Progenitor cell of endocrine pancreas (in vitro differentiated cells): ENCODE results near the gene TARP.
"Not testable (repeated sequence)": the region's sequence is repeated elsewhere in the genome, so short reads cannot be mapped to it uniquely, and the experiment has no call there.

Source experiments
- DNase-seq: peaks from one replicate; pipeline ENCODE4 v3.0.0; 2021; ENCODE audit warnings: low spot score; ENCODE audit not compliant: unreplicated experiment
- H3K27ac Mint-ChIP-seq: 2 replicates; pipeline ENCODE4 v1.8.0; 2021; ENCODE audit warnings: mild to moderate bottlenecking, moderate library complexity, mixed read lengths
- H3K27me3 Mint-ChIP-seq: 2 replicates; pipeline ENCODE4 v1.8.0; 2021; ENCODE audit warnings: mixed read lengths
- H3K36me3 Mint-ChIP-seq: 2 replicates; pipeline ENCODE4 v1.8.0; 2022; ENCODE audit warnings: mixed read lengths; ENCODE audit not compliant: insufficient read depth
- H3K4me1 Mint-ChIP-seq: 2 replicates; pipeline ENCODE4 v1.8.0; 2021; ENCODE audit warnings: low read depth, mixed read lengths
- H3K4me3 Mint-ChIP-seq: 2 replicates; pipeline ENCODE4 v1.8.0; 2021; ENCODE audit warnings: low read depth, mild to moderate bottlenecking, moderate library complexity, mixed read lengths
- H3K9me3 Mint-ChIP-seq: 2 replicates; pipeline ENCODE4 v1.8.0; 2021; ENCODE audit warnings: low read depth, mixed read lengths
- CTCF ChIP-seq: fragments of 200-600 bp; sonication (generic); IDR thresholded peaks from one replicate; pipeline ENCODE4 v1.5.0; 2021; ENCODE audit warnings: antibody characterized with exemption, mild to moderate bottlenecking; ENCODE audit not compliant: unreplicated experiment

The TARP gene

GRCh38 chr7:38276096-38276877, 2.9 kb upstream of the TARP start:
- H3K4me1 Mint-ChIP-seq, result peaks cover 3% of the 10 kb centered on the region
- H3K4me3 Mint-ChIP-seq, result no peak overlapping the region
- H3K27me3 Mint-ChIP-seq, result no peaks in the 10 kb centered on the region
- TF ChIP-seq CTCF, result no peak
- DNase-seq, result no peak
- H3K36me3 Mint-ChIP-seq, result no peaks in the 10 kb centered on the region
- no peaks in the 10 kb centered on the region for H3K9me3 Mint-ChIP-seq
- H3K27ac Mint-ChIP-seq, result no peak overlapping the region

GRCh38 chr7:38274927-38275620, 1.6 kb upstream of the TARP start:
- Mint-ChIP-seq H3K27ac (no peak overlapping the region), H3K9me3 (no peaks in the 10 kb centered on the region), H3K4me3 (no peak overlapping the region), H3K4me1 (peaks cover 3% of the 10 kb centered on the region), H3K27me3 (no peaks in the 10 kb centered on the region), H3K36me3 (no peaks in the 10 kb centered on the region)
- DNase-seq, result no peak
- no peak for TF ChIP-seq CTCF

- H3K36me3 Mint-ChIP-seq, result no peaks in the 10 kb centered on the region
- no peak for TF ChIP-seq CTCF
- no peaks in the 10 kb centered on the region for H3K27me3 Mint-ChIP-seq
- no peak for DNase-seq
- no peak overlapping the region for H3K27ac Mint-ChIP-seq
- H3K4me3 Mint-ChIP-seq, result no peak overlapping the region
- peaks cover 2% of the 10 kb centered on the region for H3K4me1 Mint-ChIP-seq
- H3K9me3 Mint-ChIP-seq, result no peaks in the 10 kb centered on the region
Observed at GRCh38 chr7:38274486-38274885, 1.1 kb upstream of the TARP start.

- H3K27ac Mint-ChIP-seq, H3K27me3 Mint-ChIP-seq, H3K4me1 Mint-ChIP-seq, DNase-seq, H3K9me3 Mint-ChIP-seq, H3K36me3 Mint-ChIP-seq, H3K4me3 Mint-ChIP-seq: not testable (repeated sequence)
Observed at GRCh38 chr7:38270405-38270804, 3.0 kb downstream of the TARP start.

- not testable (repeated sequence) for H3K36me3 Mint-ChIP-seq, H3K4me1 Mint-ChIP-seq, H3K27me3 Mint-ChIP-seq, H3K4me3 Mint-ChIP-seq, DNase-seq, H3K27ac Mint-ChIP-seq, H3K9me3 Mint-ChIP-seq
Observed at GRCh38 chr7:38269704-38270346, 3.6 kb downstream of the TARP start.

GRCh38 chr7:38265958-38266357, 7.5 kb downstream of the TARP start:
- H3K27me3 Mint-ChIP-seq, H3K36me3 Mint-ChIP-seq, H3K27ac Mint-ChIP-seq, H3K4me3 Mint-ChIP-seq, H3K4me1 Mint-ChIP-seq, H3K9me3 Mint-ChIP-seq, DNase-seq: not testable (repeated sequence)

- H3K27ac Mint-ChIP-seq, H3K9me3 Mint-ChIP-seq: not testable (repeated sequence)
Observed at GRCh38 chr7:38264602-38265001, 8.8 kb downstream of the TARP start.

GRCh38 chr7:38263274-38263673, 10.2 kb downstream of the TARP start:
- not testable (repeated sequence) for H3K4me1 Mint-ChIP-seq, H3K4me3 Mint-ChIP-seq, H3K36me3 Mint-ChIP-seq, H3K9me3 Mint-ChIP-seq, H3K27ac Mint-ChIP-seq, DNase-seq, H3K27me3 Mint-ChIP-seq

More at GRCh38 chr7:38264602-38265001, 8.8 kb downstream of the TARP start:
- H3K27me3 Mint-ChIP-seq, H3K4me3 Mint-ChIP-seq, H3K36me3 Mint-ChIP-seq, DNase-seq, H3K4me1 Mint-ChIP-seq: not testable (repeated sequence)
